Thymus (tissue), 11 donors: Measurements from ENCODE around the gene ANO9. TPM values are rescaled to one million over a fixed set of nuclear protein-coding genes. Genes with fewer than 3 reads are reported as not detected.

Source experiments
- DNase-seq, 9 donors: peaks; one replicate each; pipeline ENCODE4 v3.0.0-alpha.2; 2013; ENCODE audit warnings: low spot score in 9 of 9, low read depth in 6 of 9, missing footprints in 1 of 9
- H3K27ac ChIP-seq, 2 donors: one replicate each; pipeline ENCODE4 v1.5.1; 2013; ENCODE audit warnings: control low read depth in 1 of 2, low read depth in 1 of 2, low read length in 1 of 2, mild to moderate bottlenecking in 1 of 2, moderate library complexity in 1 of 2
- H3K27me3 ChIP-seq, 2 donors: one replicate each; pipeline ENCODE4 v1.5.1; 2013; ENCODE audit warnings: low read length in 1 of 2; ENCODE audit not compliant: control insufficient read depth in 2 of 2, insufficient read depth in 1 of 2
- H3K36me3 ChIP-seq, 2 donors: one replicate each; pipeline ENCODE4 v1.5.1; 2013; ENCODE audit warnings: low read length in 1 of 2, mild to moderate bottlenecking in 1 of 2, moderate library complexity in 1 of 2; ENCODE audit not compliant: control insufficient read depth in 2 of 2, insufficient read depth in 2 of 2
- H3K4me1 ChIP-seq, 2 donors: one replicate each; pipeline ENCODE4 v1.5.1; 2013; ENCODE audit warnings: low read length in 2 of 2; ENCODE audit not compliant: control insufficient read depth in 2 of 2, insufficient read depth in 2 of 2
- H3K4me3 ChIP-seq, 2 donors: one replicate each; pipeline ENCODE4 v1.5.1; 2013; ENCODE audit warnings: low read length in 2 of 2, control low read depth in 1 of 2, mild to moderate bottlenecking in 1 of 2
- H3K9me3 ChIP-seq, 2 donors: one replicate each; pipeline ENCODE4 v1.5.1; 2013; ENCODE audit warnings: low read length in 1 of 2, mild to moderate bottlenecking in 1 of 2; ENCODE audit not compliant: control insufficient read depth in 2 of 2, insufficient read depth in 1 of 2
- WGBS: extraction: QIAGEN DNeasy Blood & Tissue Kit; methylation state at CpG from one replicate; pipeline ENCODE4 v1.1.7; 2013; 5-methylcytosine and 5-hydroxymethylcytosine counted together
- polyA plus RNA-seq: library from polyadenylated mRNA; stranded (reverse); fragments of 200-250 nt; gene quantifications from one replicate; pipeline ENCODE4 v1.2.3, GENCODE V29; 2013
- total RNA-seq: library from RNA; stranded (reverse); fragments of 120-200 nt; gene quantifications from one replicate; pipeline ENCODE4 v1.2.4, GENCODE V29; 2013
- donor health status: healthy.

ANO9 gene
- total and polyA plus RNA-seq, 2 donors: 26.3 to 114 TPM

DNA sequence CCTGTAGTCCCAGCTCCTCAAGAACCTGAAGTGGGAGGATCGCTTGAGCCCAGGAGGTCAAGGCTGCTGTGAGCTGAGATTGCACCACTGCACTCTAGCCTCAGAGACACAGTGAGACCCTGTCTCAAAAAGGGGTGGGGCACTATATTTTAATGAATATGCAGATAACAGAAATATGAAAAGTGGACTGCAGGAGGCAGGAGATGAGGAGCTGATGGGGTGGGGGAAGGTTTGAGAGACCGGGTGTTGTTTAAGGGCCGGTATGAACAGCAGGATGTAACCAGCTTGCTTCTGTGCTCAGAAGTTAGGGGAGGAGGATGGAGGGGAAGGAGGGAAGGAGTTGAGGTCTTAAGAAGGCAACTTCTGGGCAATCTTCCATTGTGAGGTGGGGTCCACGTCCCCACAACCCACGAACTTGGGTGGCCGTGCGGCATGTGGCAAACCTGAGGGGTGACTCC lies 73.8 kb downstream of the ANO9 start:
- 41% methylated on average over 7 of the region's 7 CpGs for WGBS
- Histone ChIP-seq H3K27ac (no peak overlapping the region), H3K4me1 (peaks cover 0 to 28% of the 10 kb centered on the region in 2 donors), H3K36me3 (no peaks in the 10 kb centered on the region), H3K4me3 (no peak overlapping the region), H3K9me3 (peaks cover 0 to 8% of the 10 kb centered on the region in 2 donors), H3K27me3 (peaks cover 55 to 74% of the 10 kb centered on the region in 2 donors)
- DNase-seq: no peak

Other genes with a start within 250 kb of the ANO9 start
- gene SCGB1C1, start 248.9 kb downstream of the ANO9 start, total RNA-seq: not detected
- 0.34 TPM for gene SCGB1C1, start 248.9 kb downstream of the ANO9 start, polyA plus RNA-seq
- 9.3 TPM for gene BET1L, start 234.6 kb downstream of the ANO9 start, total RNA-seq
- gene BET1L, start 234.6 kb downstream of the ANO9 start, polyA plus RNA-seq: 27.7 TPM
- 59.1 TPM for gene RIC8A, start 234.3 kb downstream of the ANO9 start, total RNA-seq
- gene RIC8A, start 234.3 kb downstream of the ANO9 start, polyA plus RNA-seq: 54.7 TPM
- 6.5 TPM for gene SIRT3, start 205.7 kb downstream of the ANO9 start, total RNA-seq
- gene SIRT3, start 205.7 kb downstream of the ANO9 start, polyA plus RNA-seq: 38.3 TPM
- 134 TPM for gene PSMD13, start 205.0 kb downstream of the ANO9 start, total RNA-seq
- 192 TPM for gene PSMD13, start 205.0 kb downstream of the ANO9 start, polyA plus RNA-seq
- gene NLRP6, start 163.6 kb downstream of the ANO9 start, total RNA-seq: 0.90 TPM
- 2.2 TPM for gene NLRP6, start 163.6 kb downstream of the ANO9 start, polyA plus RNA-seq
- 73.7 TPM for gene PGGHG, start 152.9 kb downstream of the ANO9 start, total RNA-seq
- gene PGGHG, start 152.9 kb downstream of the ANO9 start, polyA plus RNA-seq: 900 TPM
- gene IFITM5, start 142.5 kb downstream of the ANO9 start, total RNA-seq: not detected
- 0.25 TPM for gene IFITM5, start 142.5 kb downstream of the ANO9 start, polyA plus RNA-seq
- gene IFITM2, start 134.2 kb downstream of the ANO9 start, total RNA-seq: 305 TPM
- 467 TPM for gene IFITM2, start 134.2 kb downstream of the ANO9 start, polyA plus RNA-seq
- 206 TPM for gene IFITM1, start 128.0 kb downstream of the ANO9 start, total RNA-seq
- gene IFITM1, start 128.0 kb downstream of the ANO9 start, polyA plus RNA-seq: 463 TPM
- 48.1 TPM for gene IFITM3, start 121.2 kb downstream of the ANO9 start, total RNA-seq
- gene IFITM3, start 121.2 kb downstream of the ANO9 start, polyA plus RNA-seq: 636 TPM
- 3.5 TPM for gene B4GALNT4, start 72.5 kb downstream of the ANO9 start, total RNA-seq
- gene B4GALNT4, start 72.5 kb downstream of the ANO9 start, polyA plus RNA-seq: 6.1 TPM
- gene PKP3, start 47.8 kb downstream of the ANO9 start, total RNA-seq: 7.7 TPM
- gene PKP3, start 47.8 kb downstream of the ANO9 start, polyA plus RNA-seq: 26.5 TPM
- 39.4 TPM for gene SIGIRR, start 27.0 kb downstream of the ANO9 start, total RNA-seq
- gene SIGIRR, start 27.0 kb downstream of the ANO9 start, polyA plus RNA-seq: 153 TPM
- gene PTDSS2, start 8.3 kb upstream of the ANO9 start, total RNA-seq: 12.1 TPM
- 24.1 TPM for gene PTDSS2, start 8.3 kb upstream of the ANO9 start, polyA plus RNA-seq
- gene RNH1, start 65.2 kb upstream of the ANO9 start, total RNA-seq: 79.2 TPM
- gene RNH1, start 65.2 kb upstream of the ANO9 start, polyA plus RNA-seq: 114 TPM
- gene HRAS, start 93.6 kb upstream of the ANO9 start, total RNA-seq: 44.1 TPM
- 145 TPM for gene HRAS, start 93.6 kb upstream of the ANO9 start, polyA plus RNA-seq
- gene LRRC56, start 95.5 kb upstream of the ANO9 start, total RNA-seq: 0.47 TPM
- gene LRRC56, start 95.5 kb upstream of the ANO9 start, polyA plus RNA-seq: 2.4 TPM
- 1.1 TPM for gene LMNTD2, start 118.7 kb upstream of the ANO9 start, total RNA-seq
- gene LMNTD2, start 118.7 kb upstream of the ANO9 start, polyA plus RNA-seq: 5.8 TPM
- gene RASSF7, start 119.0 kb upstream of the ANO9 start, total RNA-seq: 22.5 TPM
- 51.2 TPM for gene RASSF7, start 119.0 kb upstream of the ANO9 start, polyA plus RNA-seq
- gene PHRF1, start 134.5 kb upstream of the ANO9 start, total RNA-seq: 17.0 TPM
- gene PHRF1, start 134.5 kb upstream of the ANO9 start, polyA plus RNA-seq: 23.7 TPM
- gene IRF7, start 173.9 kb upstream of the ANO9 start, total RNA-seq: 44.5 TPM
- 102 TPM for gene IRF7, start 173.9 kb upstream of the ANO9 start, polyA plus RNA-seq
- not detected for gene CDHR5, start 182.9 kb upstream of the ANO9 start, total RNA-seq
- 0.05 TPM for gene CDHR5, start 182.9 kb upstream of the ANO9 start, polyA plus RNA-seq
- 0.19 TPM for gene SCT, start 185.2 kb upstream of the ANO9 start, total RNA-seq
- 0.25 TPM for gene SCT, start 185.2 kb upstream of the ANO9 start, polyA plus RNA-seq
- 0.09 TPM for gene DRD4, start 195.3 kb upstream of the ANO9 start, total RNA-seq
- gene DRD4, start 195.3 kb upstream of the ANO9 start, polyA plus RNA-seq: 0.82 TPM